ENCODE data around the gene ARHGAP29. TPM values are rescaled to one million over a fixed set of nuclear protein-coding genes. Genes with fewer than 3 reads are reported as not detected.

Gene ARHGAP29
- polyA plus RNA-seq, 3 donors = 0.69 to 0.98 (median 0.81) TPM

DNA sequence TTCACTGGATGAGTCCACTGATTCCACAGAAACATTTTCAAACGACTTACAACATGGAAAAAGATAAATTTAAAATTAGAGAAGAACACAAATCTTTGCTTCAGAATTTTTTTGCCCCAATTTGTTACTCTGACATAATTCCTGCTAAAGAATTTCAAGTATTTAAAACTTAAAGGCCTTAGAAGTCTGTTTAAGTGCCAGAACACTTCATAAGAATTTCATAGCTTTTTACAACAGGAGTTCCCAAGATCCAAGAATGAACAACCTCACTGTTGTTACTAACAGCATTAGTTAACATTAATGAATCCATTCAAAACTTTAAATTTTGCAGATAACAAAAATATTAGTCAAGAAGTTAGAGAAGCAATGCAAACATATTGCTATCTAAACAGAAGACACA is 31.7 kb downstream of the ARHGAP29 start:
- Histone ChIP-seq H3K4me2 (replicated peaks; ENCODE audit: extremely low read depth, low read length, poor library complexity, severe bottlenecking) (no peak overlapping the region), H3K9me3 (replicated peaks in 1 of 2; ENCODE audit: control insufficient read depth in 1 of 2, insufficient read depth in 1 of 2, low read length in 2 of 2) (peaks cover 1 to 7% of the 10 kb centered on the region in 2 donors), H3K36me3 (replicated peaks in 1 of 2; ENCODE audit: control insufficient read depth in 1 of 2, insufficient read depth in 2 of 2, low read length in 2 of 2) (no peaks in the 10 kb centered on the region), H3K79me2 (ENCODE audit: insufficient read depth, low read length) (no peaks in the 10 kb centered on the region), H2AFZ (ENCODE audit: insufficient read depth, low read depth, low read length, poor library complexity, severe bottlenecking) (no peak overlapping the region), H3K27ac (ENCODE audit: low read depth in 1 of 2, low read length in 2 of 2) (no peak overlapping the region), H3K4me3 (replicated peaks in 1 of 3; ENCODE audit: low read depth in 2 of 3, low read length in 3 of 3) (no peak overlapping the region), H3K4me1 (ENCODE audit: control insufficient read depth in 1 of 2, insufficient read depth in 2 of 2, low read length in 2 of 2) (no peaks in the 10 kb centered on the region), H4K20me1 (ENCODE audit: insufficient read depth, low read length) (no peaks in the 10 kb centered on the region), H3K9ac (ENCODE audit: insufficient read depth, low read length, poor library complexity, severe bottlenecking) (no peak overlapping the region), H3K27me3 (ENCODE audit: control insufficient read depth in 2 of 2, insufficient read depth in 2 of 2, low read length in 2 of 2) (peaks cover 0 to 10% of the 10 kb centered on the region in 2 donors)
- Mint-ChIP-seq H3K4me3 (no peak overlapping the region), H3K36me3 (peaks cover 0 to 3% of the 10 kb centered on the region in 2 donors), H3K4me1 (no peaks in the 10 kb centered on the region), H3K27ac (no peak overlapping the region), H3K9me3 (peaks cover 0 to 7% (median 2%) of the 10 kb centered on the region in 7 donors), H3K27me3 (ENCODE audit: low read depth in 3 of 3) (peaks cover 6 to 13% (median 11%) of the 10 kb centered on the region in 3 donors)
- no CpG with 5 or more reads among the region's 1 CpG for WGBS (ENCODE audit: insufficient coverage)
- TF ChIP-seq, protein P1, sequence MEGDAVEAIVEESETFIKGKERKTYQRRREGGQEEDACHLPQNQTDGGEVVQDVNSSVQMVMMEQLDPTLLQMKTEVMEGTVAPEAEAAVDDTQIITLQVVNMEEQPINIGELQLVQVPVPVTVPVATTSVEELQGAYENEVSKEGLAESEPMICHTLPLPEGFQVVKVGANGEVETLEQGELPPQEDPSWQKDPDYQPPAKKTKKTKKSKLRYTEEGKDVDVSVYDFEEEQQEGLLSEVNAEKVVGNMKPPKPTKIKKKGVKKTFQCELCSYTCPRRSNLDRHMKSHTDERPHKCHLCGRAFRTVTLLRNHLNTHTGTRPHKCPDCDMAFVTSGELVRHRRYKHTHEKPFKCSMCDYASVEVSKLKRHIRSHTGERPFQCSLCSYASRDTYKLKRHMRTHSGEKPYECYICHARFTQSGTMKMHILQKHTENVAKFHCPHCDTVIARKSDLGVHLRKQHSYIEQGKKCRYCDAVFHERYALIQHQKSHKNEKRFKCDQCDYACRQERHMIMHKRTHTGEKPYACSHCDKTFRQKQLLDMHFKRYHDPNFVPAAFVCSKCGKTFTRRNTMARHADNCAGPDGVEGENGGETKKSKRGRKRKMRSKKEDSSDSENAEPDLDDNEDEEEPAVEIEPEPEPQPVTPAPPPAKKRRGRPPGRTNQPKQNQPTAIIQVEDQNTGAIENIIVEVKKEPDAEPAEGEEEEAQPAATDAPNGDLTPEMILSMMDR (IDR thresholded peaks at IDR 0.05) = no peak
- intact Hi-C loops (cut with micrococcal nuclease) = no loop called here
- no peak for DNase-seq

DNA sequence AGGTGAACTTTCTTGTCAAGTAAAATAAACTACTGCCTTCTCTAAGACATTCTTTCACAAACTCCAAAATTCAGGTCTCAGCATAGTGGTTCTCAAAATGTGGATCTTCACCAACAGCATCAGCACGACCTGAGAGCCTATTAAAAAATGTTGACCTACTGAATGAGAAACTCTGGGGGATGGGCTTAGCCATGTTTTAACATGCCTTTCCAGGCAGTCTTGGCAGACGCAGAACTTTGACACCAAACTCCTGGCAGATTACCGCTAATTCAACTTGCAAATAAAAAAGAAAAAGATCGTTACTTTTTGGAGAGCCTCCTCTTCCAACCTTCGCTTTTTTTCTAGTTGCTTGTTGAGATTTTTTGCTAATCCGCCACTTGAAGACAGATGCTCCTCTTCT is 35.1 kb downstream of the ARHGAP29 start:
- H3K79me2 ChIP-seq (ENCODE audit: insufficient read depth, low read length) = no peaks in the 10 kb centered on the region
- H3K36me3 ChIP-seq (replicated peaks in 1 of 2; ENCODE audit: control insufficient read depth in 1 of 2, insufficient read depth in 2 of 2, low read length in 2 of 2) = no peaks in the 10 kb centered on the region
- Mint-ChIP-seq H3K4me1 (no peaks in the 10 kb centered on the region), H3K27me3 (ENCODE audit: low read depth in 3 of 3) (peaks cover 19 to 28% (median 27%) of the 10 kb centered on the region in 3 donors), H3K4me3 (no peak overlapping the region), H3K9me3 (no peaks in the 10 kb centered on the region), H3K36me3 (peaks cover 0 to 3% of the 10 kb centered on the region in 2 donors), H3K27ac (no peak overlapping the region)
- no peaks in the 10 kb centered on the region for H3K9me3 ChIP-seq (replicated peaks in 1 of 2; ENCODE audit: control insufficient read depth in 1 of 2, insufficient read depth in 1 of 2, low read length in 2 of 2)
- peaks cover 4 to 28% of the 10 kb centered on the region in 2 donors for H3K27me3 ChIP-seq (ENCODE audit: control insufficient read depth in 2 of 2, insufficient read depth in 2 of 2, low read length in 2 of 2)
- no peak overlapping the region for H3K4me2 ChIP-seq (replicated peaks; ENCODE audit: extremely low read depth, low read length, poor library complexity, severe bottlenecking)
- H3K27ac ChIP-seq (ENCODE audit: low read depth in 1 of 2, low read length in 2 of 2) = no peak overlapping the region
- H3K9ac ChIP-seq (ENCODE audit: insufficient read depth, low read length, poor library complexity, severe bottlenecking) = no peak overlapping the region
- no peak overlapping the region for H3K4me3 ChIP-seq (replicated peaks in 1 of 3; ENCODE audit: low read depth in 2 of 3, low read length in 3 of 3)
- H3K4me1 ChIP-seq (ENCODE audit: control insufficient read depth in 1 of 2, insufficient read depth in 2 of 2, low read length in 2 of 2) = no peaks in the 10 kb centered on the region
- H4K20me1 ChIP-seq (ENCODE audit: insufficient read depth, low read length) = no peaks in the 10 kb centered on the region
- TF ChIP-seq, protein P1 (IDR thresholded peaks at IDR 0.05) = no peak
- no peak overlapping the region for H2AFZ ChIP-seq (ENCODE audit: insufficient read depth, low read depth, low read length, poor library complexity, severe bottlenecking)
- no peak for DNase-seq
- 96% methylated on average over 5 of the region's 6 CpGs for WGBS (ENCODE audit: insufficient coverage)
- intact Hi-C loops (cut with micrococcal nuclease) = no loop called here

Measured in CD14-positive monocyte (primary cell).